K562 (cell line): ENCODE results near the gene NPIPB9.
"Not testable (repeated sequence)": the region's sequence is repeated elsewhere in the genome, so short reads cannot be mapped to it uniquely, and the experiment has no call there.

Experiments
- CCNT2 ChIP-seq: IDR thresholded peaks from 2 replicates; pipeline ENCODE4 v1.6.1; 2011; ENCODE audit warnings: borderline replicate concordance, low read depth, mild to moderate bottlenecking, moderate library complexity, mixed read lengths, low read length; ENCODE audit not compliant: insufficient read length; ENCODE audit errors: extremely low read depth
- CEBPB ChIP-seq: fragments of 450-650 bp; IDR thresholded peaks from 2 replicates; pipeline ENCODE4 v1.6.1; 2016; ENCODE audit warnings: missing genetic modification characterization, missing compliant biosample characterization

GRCh38 chr16:28740631-28741030, 11.0 kb upstream of the NPIPB9 start:
- not testable (repeated sequence) for TF ChIP-seq CEBPB, CCNT2
